Stimulated activated CD4-positive, alpha-beta T cell treated with anti-CD3 and anti-CD28 coated beads, Interleukin-15, amount 100 ng/mL, for 1 hour (primary cell): ENCODE results near the gene MYH13.

ENCODE experiments used
- DNase-seq, 2 donors: peaks; one replicate each; pipeline ENCODE4 v3.0.0-alpha.2; 2020; ENCODE audit warnings: low read depth in 1 of 2, low spot score in 1 of 2

MYH13 gene

GRCh38 chr17:10372906-10373305, at the start of gene MYH13:
MYH13 (minus strand) TSS chr17:10373006; CDS start chr17:10364530, 8,476 bp downstream.
- DNase-seq = no peak

GRCh38 chr17:10421900-10422542, 49.2 kb upstream of the MYH13 start, which contains the start of gene MYH8:
MYH8 (minus strand) TSS chr17:10421950; CDS start chr17:10420227, 1,723 bp downstream.
- DNase-seq = no peak

- DNase-seq = no peak
Observed at GRCh38 chr17:10421211-10421610, 48.4 kb upstream of the MYH13 start.

GRCh38 chr17:10420811-10421210, 48.0 kb upstream of the MYH13 start:
- no peak for DNase-seq

- no peak for DNase-seq
Observed at GRCh38 chr17:10417431-10417830, 44.6 kb upstream of the MYH13 start.

- no peak for DNase-seq
Observed at GRCh38 chr17:10415161-10415560, 42.4 kb upstream of the MYH13 start.

- DNase-seq = no peak
Observed at GRCh38 chr17:10403589-10403988, 30.8 kb upstream of the MYH13 start.

- no peak for DNase-seq
Observed at GRCh38 chr17:10398352-10398751, 25.5 kb upstream of the MYH13 start.

- DNase-seq = no peak
Observed at GRCh38 chr17:10396524-10397163, 23.8 kb upstream of the MYH13 start.

GRCh38 chr17:10394201-10394887, 21.5 kb upstream of the MYH13 start:
- no peak for DNase-seq

- DNase-seq = no peak
Observed at GRCh38 chr17:10392880-10393279, 20.1 kb upstream of the MYH13 start.

- no peak for DNase-seq
Observed at GRCh38 chr17:10385871-10386270, 13.1 kb upstream of the MYH13 start.

- DNase-seq = no peak
Observed at GRCh38 chr17:10384175-10384574, 11.4 kb upstream of the MYH13 start.

GRCh38 chr17:10380631-10381408, 8.0 kb upstream of the MYH13 start:
- DNase-seq = no peak

- no peak for DNase-seq
Observed at GRCh38 chr17:10370016-10370608, 2.7 kb downstream of the MYH13 start.

- DNase-seq = no peak
Observed at GRCh38 chr17:10369239-10369638, 3.6 kb downstream of the MYH13 start.

GRCh38 chr17:10368561-10368960, 4.2 kb downstream of the MYH13 start:
- no peak for DNase-seq

- DNase-seq = no peak
Observed at GRCh38 chr17:10360578-10360977, 12.2 kb downstream of the MYH13 start.

- no peak for DNase-seq
Observed at GRCh38 chr17:10357768-10358167, 15.0 kb downstream of the MYH13 start.

GRCh38 chr17:10354651-10355050, 18.2 kb downstream of the MYH13 start:
- DNase-seq = no peak

- DNase-seq = no peak
Observed at GRCh38 chr17:10352893-10353292, 19.9 kb downstream of the MYH13 start.
